SKM-1 (cell line): ENCODE results near the gene DUSP10.
A peak's percentile ranks its signal among the peaks of the same experiment; 100 is the strongest.

Experiments used
- DNase-seq: peaks from one replicate; lab custom pipeline; 2025; ENCODE audit not compliant: unreplicated experiment; lab: John Stamatoyannopoulos, UW

Gene DUSP10

GRCh38 chr1:221734187-221734586, 7.7 kb downstream of the DUSP10 start:
- DNase-seq = no peak

GRCh38 chr1:221732052-221732451, 9.8 kb downstream of the DUSP10 start:
- DNase-seq = no peak

GRCh38 chr1:221729771-221730330, 12.0 kb downstream of the DUSP10 start:
- no peak for DNase-seq

GRCh38 chr1:221728037-221728505, 13.8 kb downstream of the DUSP10 start:
- DNase-seq = no peak

GRCh38 chr1:221727146-221728036, 14.5 kb downstream of the DUSP10 start:
- DNase-seq = no peak

- no peak for DNase-seq
Measured at GRCh38 chr1:221725735-221726672, 15.9 kb downstream of the DUSP10 start.

GRCh38 chr1:221724931-221725605, 16.8 kb downstream of the DUSP10 start:
- peak; percentile 29 for DNase-seq

GRCh38 chr1:221723848-221724236, 18.0 kb downstream of the DUSP10 start:
- DNase-seq = no peak

- no peak for DNase-seq
Measured at GRCh38 chr1:221723018-221723847, 18.7 kb downstream of the DUSP10 start.

GRCh38 chr1:221722254-221723017, 19.5 kb downstream of the DUSP10 start:
- no peak for DNase-seq

- DNase-seq = no peak
Measured at GRCh38 chr1:221720545-221720944, 21.3 kb downstream of the DUSP10 start.

GRCh38 chr1:221719987-221720386, 21.9 kb downstream of the DUSP10 start:
- no peak for DNase-seq

GRCh38 chr1:221719278-221719597, 22.7 kb downstream of the DUSP10 start:
- no peak for DNase-seq

- DNase-seq = no peak
Measured at GRCh38 chr1:221718381-221719277, 23.3 kb downstream of the DUSP10 start.

GRCh38 chr1:221717485-221717853, 24.4 kb downstream of the DUSP10 start:
- DNase-seq = no peak

- no peak for DNase-seq
Measured at GRCh38 chr1:221716713-221717484, 25.0 kb downstream of the DUSP10 start.

GRCh38 chr1:221715321-221716169, 26.3 kb downstream of the DUSP10 start:
- DNase-seq = no peak
